Keratinocyte (primary cell): ENCODE data around the gene MMP2. TPM values are rescaled to one million over a fixed set of nuclear protein-coding genes. Genes with fewer than 3 reads are reported as not detected.

ENCODE experiments used
- DNase-seq: peaks from one replicate; pipeline ENCODE4 v3.0.0-alpha.2; 2011; ENCODE audit warnings: low read depth, missing footprints, low spot score
- FAIRE-seq: peaks from 2 replicates; lab custom pipeline; 2011; peaks lifted over from hg19 to GRCh38; lab: Jason Lieb, UNC
- H2AFZ ChIP-seq: 2 replicates; pipeline ENCODE4 v1.6.0; 2012; ENCODE audit warnings: low read length, control low read depth, inconsistent platforms; ENCODE audit not compliant: control insufficient read depth
- H3K27ac ChIP-seq: 2 replicates; pipeline ENCODE4 v1.5.1; 2011; ENCODE audit warnings: low read length; ENCODE audit not compliant: control insufficient read depth, insufficient read depth
- H3K27me3 ChIP-seq: 3 replicates; pipeline ENCODE4 v1.6.0; 2011; ENCODE audit warnings: low read length; ENCODE audit not compliant: control insufficient read depth, insufficient read depth; ENCODE audit errors: extremely low read depth
- H3K36me3 ChIP-seq, 2 experiments: 2 replicates in 1 of 2; 3 replicates in 1 of 2; pipeline ENCODE4 v1.5.1; 2011; ENCODE audit warnings: low read length in 2 of 2, mild to moderate bottlenecking in 1 of 2; ENCODE audit not compliant: control insufficient read depth in 2 of 2, insufficient read depth in 2 of 2; ENCODE audit errors: extremely low read depth in 1 of 2
- H3K4me1 ChIP-seq: 3 replicates; pipeline ENCODE4 v1.5.1; 2011; ENCODE audit warnings: low read length; ENCODE audit not compliant: control insufficient read depth, insufficient read depth; ENCODE audit errors: extremely low read depth
- H3K4me2 ChIP-seq: 3 replicates; pipeline ENCODE4 v1.6.0; 2011; ENCODE audit warnings: low read depth, low read length; ENCODE audit not compliant: control insufficient read depth, insufficient read depth; ENCODE audit errors: extremely low read depth
- H3K4me3 ChIP-seq, 3 experiments: fragments of 200-600 bp in 1 of 3; sonication (generic) in 1 of 3; 2 replicates in 2 of 3; 3 replicates in 1 of 3; pipeline ENCODE4 v1.5.1; 2011 to 2016; ENCODE audit warnings: low read length in 3 of 3, mild to moderate bottlenecking in 3 of 3, control low read depth in 2 of 3, inconsistent platforms in 1 of 3, low read depth in 1 of 3, mixed read lengths in 1 of 3, mixed run types in 1 of 3, moderate library complexity in 1 of 3; ENCODE audit not compliant: control insufficient read depth in 2 of 3, insufficient read depth in 2 of 3; ENCODE audit errors: extremely low read depth in 1 of 3
- H3K79me2 ChIP-seq: 2 replicates; pipeline ENCODE4 v1.6.0; 2012; ENCODE audit warnings: low read length; ENCODE audit not compliant: control insufficient read depth, insufficient read depth
- H3K9ac ChIP-seq: 3 replicates; pipeline ENCODE4 v1.6.0; 2011; ENCODE audit warnings: low read length; ENCODE audit not compliant: control insufficient read depth, insufficient read depth; ENCODE audit errors: extremely low read depth
- H3K9me1 ChIP-seq: 3 replicates; pipeline ENCODE4 v1.6.0; 2011; ENCODE audit warnings: low read length; ENCODE audit not compliant: control insufficient read depth, insufficient read depth; ENCODE audit errors: extremely low read depth
- H3K9me3 ChIP-seq: 2 replicates; pipeline ENCODE4 v1.5.1; 2012; ENCODE audit warnings: low read depth, low read length; ENCODE audit not compliant: control insufficient read depth
- H4K20me1 ChIP-seq: 3 replicates; pipeline ENCODE4 v1.6.0; 2011; ENCODE audit warnings: low read length; ENCODE audit not compliant: control insufficient read depth, insufficient read depth; ENCODE audit errors: extremely low read depth
- CTCF ChIP-seq, 3 experiments: IDR thresholded peaks in 1 of 3; conservative IDR thresholded peaks in 1 of 3; optimal IDR thresholded peaks in 1 of 3; 2 replicates in 2 of 3; 3 replicates in 1 of 3; pipeline versions ENCODE3 to v1.5.1; 2011; ENCODE audit warnings: low read length in 3 of 3, mild to moderate bottlenecking in 3 of 3, moderate library complexity in 2 of 3, control low read depth in 1 of 3, inconsistent platforms in 1 of 3; ENCODE audit not compliant: insufficient read depth in 2 of 3; ENCODE audit errors: extremely low read depth in 1 of 3
- EZH2 ChIP-seq: IDR thresholded peaks from one replicate; pipeline ENCODE4 v1.6.1; 2012; ENCODE audit warnings: inconsistent platforms, mild to moderate bottlenecking, low read length, moderate library complexity
- dilution Hi-C: fragments of 300-500 bp; cut with MboI; formaldehyde crosslinking; loops from one replicate; pipeline ENCODE4 v1.7.0; 2020; ENCODE audit warnings: low sequenced_read_pairs; ENCODE audit not compliant: extremely low pct_ligation_motif_present
- polyA plus RNA-seq, 5 experiments: library from polyadenylated mRNA; depleted of rRNA in 3 of 5; stranded (reverse) in 3 of 5; stranded (forward) in 1 of 5; unstranded in 1 of 5; fragments of >200 nt; gene quantifications; 1 replicate in 1 of 5; 2 replicates in 3 of 5; 3 replicates in 1 of 5; pipeline versions ENCODE4 v1.2.1 to v1.2.3, GENCODE V29; 2011 to 2012; ENCODE audit warnings: missing spikeins in 2 of 5, low read depth in 1 of 5, low replicate concordance in 1 of 5

The MMP2 gene
- polyA plus RNA-seq, 1 donor (not counting 4 experiments of a cell fraction or from before 2014, with no cell fraction given): 59.2 TPM

GRCh38 chr16:55466209-55466608 lies 12.8 kb upstream of the MMP2 start:
- Histone ChIP-seq H3K4me1 (peaks cover 14% of the 10 kb centered on the region), H3K27ac (no peak overlapping the region), H4K20me1 (no peaks in the 10 kb centered on the region), H3K4me3 (no peak overlapping the region), H3K79me2 (no peaks in the 10 kb centered on the region), H3K9ac (no peak overlapping the region), H3K27me3 (no peaks in the 10 kb centered on the region), H3K36me3 (no peaks in the 10 kb centered on the region), H3K9me3 (no peaks in the 10 kb centered on the region), H3K9me1 (no peaks in the 10 kb centered on the region), H2AFZ (no peak overlapping the region), H3K4me2 (no peak overlapping the region)
- FAIRE-seq: no peak
- no peak for DNase-seq
- peak in 1 of 3 experiments; percentile 15 for TF ChIP-seq CTCF (optimal IDR thresholded peaks at IDR 0.05 in 1 of 3, IDR thresholded peaks at IDR 0.05 in 1 of 3, conservative IDR thresholded peaks at IDR 0.05 in 1 of 3; ENCODE audit: extremely low read depth in 1 of 3, insufficient read depth in 2 of 3, low read length in 3 of 3)
- no peak for TF ChIP-seq EZH2
- dilution Hi-C loops: no loop called here

GRCh38 chr16:55467898-55468297 lies 11.1 kb upstream of the MMP2 start:
- no peaks in the 10 kb centered on the region for H3K79me2 ChIP-seq
- no peaks in the 10 kb centered on the region for H4K20me1 ChIP-seq
- no peak for DNase-seq
- no peak overlapping the region for H3K27ac ChIP-seq
- no peak overlapping the region for H3K9ac ChIP-seq
- dilution Hi-C loops: no loop called here
- no peaks in the 10 kb centered on the region for H3K27me3 ChIP-seq
- H3K36me3 ChIP-seq: no peaks in the 10 kb centered on the region
- no peak for FAIRE-seq
- H3K9me3 ChIP-seq: no peaks in the 10 kb centered on the region
- no peak overlapping the region for H3K4me2 ChIP-seq
- H3K4me1 ChIP-seq: peaks cover 29% of the 10 kb centered on the region
- no peak for TF ChIP-seq EZH2
- no peak for TF ChIP-seq CTCF (optimal IDR thresholded peaks at IDR 0.05 in 1 of 3, IDR thresholded peaks at IDR 0.05 in 1 of 3, conservative IDR thresholded peaks at IDR 0.05 in 1 of 3; ENCODE audit: extremely low read depth in 1 of 3, insufficient read depth in 2 of 3, low read length in 3 of 3)
- no peak overlapping the region for H3K4me3 ChIP-seq
- H2AFZ ChIP-seq: no peak overlapping the region
- H3K9me1 ChIP-seq: no peaks in the 10 kb centered on the region
